Loucy (cell line): ENCODE results near the gene GALT.

Source experiments
- H2AFZ ChIP-seq: fragments of 200-600 bp; sonication (generic); 2 replicates; pipeline ENCODE4 v1.6.0; 2016; ENCODE audit warnings: antibody characterized with exemption, mild to moderate bottlenecking, low read length, moderate library complexity
- H3F3A ChIP-seq: fragments of 200-600 bp; 2 replicates; pipeline ENCODE4 v1.6.0; 2016; ENCODE audit warnings: antibody characterized with exemption, low read depth, mild to moderate bottlenecking
- H3K27me3 ChIP-seq: fragments of 200-600 bp; sonication (generic); 2 replicates; pipeline ENCODE4 v1.6.1; 2014; ENCODE audit warnings: low read length, mild to moderate bottlenecking; ENCODE audit not compliant: insufficient read depth, poor library complexity, severe bottlenecking
- H3K36me3 ChIP-seq: fragments of 200-600 bp; sonication (generic); 2 replicates; pipeline ENCODE4 v1.6.1; 2016; ENCODE audit warnings: low read length; ENCODE audit not compliant: insufficient read depth
- H3K4me1 ChIP-seq: fragments of 200-600 bp; sonication (generic); 2 replicates; pipeline ENCODE4 v1.5.1; 2014; ENCODE audit warnings: low read length, mild to moderate bottlenecking; ENCODE audit not compliant: insufficient read depth, poor library complexity, severe bottlenecking
- H3K4me2 ChIP-seq: fragments of 200-600 bp; sonication (generic); 2 replicates; pipeline ENCODE4 v1.6.0; 2014; ENCODE audit warnings: antibody characterized with exemption, low read length, low read depth, mild to moderate bottlenecking; ENCODE audit not compliant: poor library complexity, severe bottlenecking
- H3K4me3 ChIP-seq: fragments of 200-600 bp; sonication (generic); 2 replicates; pipeline ENCODE4 v1.5.1; 2014; ENCODE audit warnings: low read length, mild to moderate bottlenecking, mixed read lengths; ENCODE audit not compliant: poor library complexity, severe bottlenecking
- H3K79me2 ChIP-seq: fragments of 200-600 bp; sonication (generic); 2 replicates; pipeline ENCODE4 v1.6.1; 2014; ENCODE audit warnings: low read length; ENCODE audit not compliant: insufficient read depth
- H3K9ac ChIP-seq: fragments of 200-600 bp; sonication (generic); 2 replicates; pipeline ENCODE4 v1.6.0; 2014; ENCODE audit warnings: mild to moderate bottlenecking, low read depth, low read length, moderate library complexity; ENCODE audit not compliant: poor library complexity, severe bottlenecking
- H3K9me2 ChIP-seq: fragments of 200-600 bp; sonication (generic); replicated peaks from 2 replicates; pipeline ENCODE4 v1.6.1; 2016; ENCODE audit warnings: low read depth, low read length, mixed read lengths
- H3K9me3 ChIP-seq: fragments of 200-600 bp; sonication (generic); 2 replicates; pipeline ENCODE4 v1.6.1; 2014; ENCODE audit warnings: mild to moderate bottlenecking, antibody characterized with exemption, low read length, low read depth; ENCODE audit not compliant: insufficient read depth
- H4K20me1 ChIP-seq: fragments of 200-600 bp; sonication (generic); 2 replicates; pipeline ENCODE4 v1.6.0; 2014; ENCODE audit warnings: antibody characterized with exemption, low read length, mild to moderate bottlenecking; ENCODE audit not compliant: insufficient read depth, poor library complexity, severe bottlenecking
- CTCF ChIP-seq: fragments of 200-600 bp; sonication (generic); conservative IDR thresholded peaks from 2 replicates; pipeline ENCODE4 v1.5.1; 2014; ENCODE audit warnings: mild to moderate bottlenecking, antibody characterized with exemption, low read length
- EZH2phosphoT487 ChIP-seq: fragments of 200-600 bp; IDR thresholded peaks from 2 replicates; pipeline ENCODE4 v1.6.1; 2018; ENCODE audit warnings: antibody characterized with exemption, mild to moderate bottlenecking, moderate library complexity, borderline replicate concordance

Gene GALT

GRCh38 chr9:34691936-34692315 lies 45.5 kb downstream of the GALT start:
- Histone ChIP-seq H3K9ac (no peak overlapping the region), H3K4me3 (no peak overlapping the region), H3K79me2 (no peaks in the 10 kb centered on the region), H3K36me3 (no peaks in the 10 kb centered on the region), H3K9me2 (no peaks in the 10 kb centered on the region), H3K9me3 (no peaks in the 10 kb centered on the region), H3K4me2 (no peak overlapping the region), H3K27me3 (no peaks in the 10 kb centered on the region), H4K20me1 (no peaks in the 10 kb centered on the region), H3F3A (no peaks in the 10 kb centered on the region), H2AFZ (no peak overlapping the region), H3K4me1 (no peaks in the 10 kb centered on the region)
- TF ChIP-seq CTCF, result no peak
- TF ChIP-seq EZH2phosphoT487, result no peak

GRCh38 chr9:34693560-34693959 lies 47.1 kb downstream of the GALT start:
- no peaks in the 10 kb centered on the region for H3K27me3 ChIP-seq
- no peak overlapping the region for H3K4me2 ChIP-seq
- H3K4me1 ChIP-seq, result no peaks in the 10 kb centered on the region
- no peaks in the 10 kb centered on the region for H4K20me1 ChIP-seq
- H3K36me3 ChIP-seq, result no peaks in the 10 kb centered on the region
- no peaks in the 10 kb centered on the region for H3K79me2 ChIP-seq
- H3K4me3 ChIP-seq, result no peak overlapping the region
- H3K9ac ChIP-seq, result no peak overlapping the region
- no peak overlapping the region for H2AFZ ChIP-seq
- H3F3A ChIP-seq, result no peaks in the 10 kb centered on the region
- H3K9me3 ChIP-seq, result no peaks in the 10 kb centered on the region
- H3K9me2 ChIP-seq, result no peaks in the 10 kb centered on the region
- TF ChIP-seq EZH2phosphoT487 (no peak), CTCF (no peak)

- Histone ChIP-seq H4K20me1 (no peaks in the 10 kb centered on the region), H3K9me3 (no peaks in the 10 kb centered on the region), H3K27me3 (no peaks in the 10 kb centered on the region), H3K79me2 (no peaks in the 10 kb centered on the region), H3K4me1 (no peaks in the 10 kb centered on the region), H3K4me3 (no peak overlapping the region), H3K9ac (no peak overlapping the region), H3K9me2 (no peaks in the 10 kb centered on the region), H3K36me3 (no peaks in the 10 kb centered on the region), H2AFZ (no peak overlapping the region), H3K4me2 (no peak overlapping the region), H3F3A (no peaks in the 10 kb centered on the region)
- TF ChIP-seq CTCF (no peak), EZH2phosphoT487 (no peak)
Observed at GRCh38 chr9:34694811-34695210, 48.3 kb downstream of the GALT start.
